Omental fat pad (tissue), 4 donors: ENCODE results near the gene PRTFDC1. TPM values are rescaled to one million over a fixed set of nuclear protein-coding genes. Genes with fewer than 3 reads are reported as not detected.

ENCODE experiments used
- ATAC-seq: fragments of 150-250 bp; one replicate; pipeline ENCODE4 v1.9.1; 2016; ENCODE audit warnings: mild to moderate bottlenecking, moderate library complexity; ENCODE audit not compliant: low FRiP score
- DNase-seq: peaks from one replicate; pipeline ENCODE4 v3.0.0-alpha.2; 2019; ENCODE audit warnings: low spot score
- CTCF ChIP-seq, 3 donors: fragments of 450-650 bp; IDR thresholded peaks; one replicate each; pipeline ENCODE4 v1.5.1; 2016 to 2017; ENCODE audit warnings: antibody characterized with exemption in 3 of 3, mild to moderate bottlenecking in 3 of 3, moderate library complexity in 2 of 3
- total RNA-seq, 4 donors: library from RNA; depleted of rRNA; stranded (reverse); fragments of >200 nt; gene quantifications; one replicate each; pipeline ENCODE4 v1.1.0, GENCODE V29; 2016

Gene PRTFDC1
- total RNA-seq, 4 donors from 2014 or later: 1.4 to 5.4 (median 2.5) TPM

GRCh38 chr10:24866604-24867583 is 85.5 kb downstream of the PRTFDC1 start:
- no peak for TF ChIP-seq CTCF (IDR thresholded peaks at IDR 0.05)
- ATAC-seq: peak; percentile 60
- no peak for DNase-seq

GRCh38 chr10:24865783-24866182 is 86.6 kb downstream of the PRTFDC1 start:
- DNase-seq: no peak
- no peak for TF ChIP-seq CTCF (IDR thresholded peaks at IDR 0.05)
- ATAC-seq: no peak

- TF ChIP-seq CTCF (IDR thresholded peaks at IDR 0.05): no peak
- no peak for ATAC-seq
- no peak for DNase-seq
Observed at GRCh38 chr10:24862589-24862988, 89.8 kb downstream of the PRTFDC1 start.

- ATAC-seq: no peak
- DNase-seq: no peak
- no peak for TF ChIP-seq CTCF (IDR thresholded peaks at IDR 0.05)
Observed at GRCh38 chr10:24858288-24859270, 93.8 kb downstream of the PRTFDC1 start.

GRCh38 chr10:24857031-24857725 is 95.2 kb downstream of the PRTFDC1 start:
- DNase-seq: no peak
- ATAC-seq: no peak
- no peak for TF ChIP-seq CTCF (IDR thresholded peaks at IDR 0.05)

GRCh38 chr10:24854256-24854655 is 98.2 kb downstream of the PRTFDC1 start:
- ATAC-seq (no peak), DNase-seq (no peak)
- TF ChIP-seq CTCF (IDR thresholded peaks at IDR 0.05): no peak
